Muscle layer of duodenum (tissue), 2 donors: ENCODE data around the gene LIMS4.
"Not testable (repeated sequence)": the region's sequence is repeated elsewhere in the genome, so short reads cannot be mapped to it uniquely, and the experiment has no call there.

ENCODE experiments used
- H3K27ac ChIP-seq: one replicate; pipeline ENCODE4 v1.7.0; 2013; ENCODE audit warnings: mild to moderate bottlenecking, low read length
- H3K27me3 ChIP-seq: one replicate; pipeline ENCODE4 v1.7.0; 2013; ENCODE audit warnings: low read depth, mild to moderate bottlenecking, control low read depth, low read length
- H3K36me3 ChIP-seq, 2 donors: one replicate each; pipeline ENCODE4 v1.7.0; 2013; ENCODE audit warnings: low read length in 2 of 2, control low read depth in 1 of 2, mild to moderate bottlenecking in 1 of 2; ENCODE audit not compliant: insufficient read depth in 2 of 2, control insufficient read depth in 1 of 2
- H3K4me1 ChIP-seq, 2 donors: one replicate each; pipeline ENCODE4 v1.7.0; 2013; ENCODE audit warnings: low read length in 2 of 2, mild to moderate bottlenecking in 2 of 2, control low read depth in 1 of 2, moderate library complexity in 1 of 2; ENCODE audit not compliant: insufficient read depth in 2 of 2, control insufficient read depth in 1 of 2
- H3K4me3 ChIP-seq, 2 donors: one replicate each; pipeline ENCODE4 v1.7.0; 2013; ENCODE audit warnings: low read length in 2 of 2, low read depth in 1 of 2, mild to moderate bottlenecking in 1 of 2
- H3K9me3 ChIP-seq, 2 donors: one replicate each; pipeline ENCODE4 v1.7.0; 2013; ENCODE audit warnings: low read length in 2 of 2, control low read depth in 1 of 2, mild to moderate bottlenecking in 1 of 2; ENCODE audit not compliant: control insufficient read depth in 1 of 2
- donor health status: healthy.

The LIMS4 gene, protein sequence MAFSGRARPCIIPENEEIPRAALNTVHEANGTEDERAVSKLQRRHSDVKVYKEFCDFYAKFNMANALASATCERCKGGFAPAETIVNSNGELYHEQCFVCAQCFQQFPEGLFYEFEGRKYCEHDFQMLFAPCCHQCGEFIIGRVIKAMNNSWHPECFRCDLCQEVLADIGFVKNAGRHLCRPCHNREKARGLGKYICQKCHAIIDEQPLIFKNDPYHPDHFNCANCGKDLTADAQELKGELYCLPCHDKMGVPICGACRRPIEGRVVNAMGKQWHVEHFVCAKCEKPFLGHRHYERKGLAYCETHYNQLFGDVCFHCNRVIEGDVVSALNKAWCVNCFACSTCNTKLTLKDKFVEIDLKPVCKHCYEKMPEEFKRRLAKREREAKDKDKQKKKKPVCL

DNA sequence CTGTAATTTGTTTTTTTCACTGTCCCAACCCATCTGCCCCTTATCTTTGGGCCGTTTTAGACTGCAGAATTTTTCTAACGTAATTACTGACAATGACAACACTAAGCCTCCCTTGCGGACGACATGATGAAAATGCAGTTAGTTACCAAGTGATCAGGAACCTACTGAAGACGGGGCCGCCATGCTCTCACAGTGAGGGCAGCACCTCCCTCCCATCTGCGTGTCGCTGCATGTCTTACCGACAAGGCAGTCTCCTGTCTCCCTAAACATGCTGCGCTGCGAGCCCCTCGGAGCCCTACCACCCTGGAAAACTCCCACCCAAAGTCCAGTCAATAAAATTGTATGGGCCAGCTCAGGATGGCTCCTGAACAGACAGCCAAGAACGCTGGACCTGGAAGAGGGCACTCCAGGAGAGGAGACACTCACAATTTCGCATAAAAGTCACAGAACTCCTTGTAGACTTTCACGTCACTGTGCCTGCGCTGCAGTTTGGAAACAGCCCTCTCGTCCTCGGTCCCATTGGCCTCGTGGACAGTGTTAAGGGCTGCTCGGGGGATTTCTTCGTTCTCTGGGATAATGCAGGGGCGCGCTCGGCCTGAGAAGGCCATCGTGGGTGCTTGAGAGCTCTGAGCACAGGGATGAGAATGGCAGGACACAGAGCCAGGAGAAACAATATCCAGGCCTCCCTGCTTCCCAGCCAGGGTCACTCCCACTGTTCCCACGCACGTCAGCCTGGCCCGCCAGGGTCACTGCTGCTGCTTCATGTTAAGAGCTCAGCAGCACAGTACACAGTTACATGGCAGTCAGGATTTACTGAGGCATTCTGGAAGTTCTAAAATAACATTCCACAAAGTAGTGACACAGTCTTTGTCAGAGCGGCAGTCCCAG lies at the start of gene LIMS4:
Gene LIMS4 (minus strand): TSS at position 646 of the 888 bp plus-strand sequence. CDS start 38 bp downstream, at position 608.
- H3K9me3 ChIP-seq, H3K36me3 ChIP-seq, H3K27ac ChIP-seq, H3K4me1 ChIP-seq, H3K4me3 ChIP-seq, H3K27me3 ChIP-seq: not testable (repeated sequence)

DNA sequence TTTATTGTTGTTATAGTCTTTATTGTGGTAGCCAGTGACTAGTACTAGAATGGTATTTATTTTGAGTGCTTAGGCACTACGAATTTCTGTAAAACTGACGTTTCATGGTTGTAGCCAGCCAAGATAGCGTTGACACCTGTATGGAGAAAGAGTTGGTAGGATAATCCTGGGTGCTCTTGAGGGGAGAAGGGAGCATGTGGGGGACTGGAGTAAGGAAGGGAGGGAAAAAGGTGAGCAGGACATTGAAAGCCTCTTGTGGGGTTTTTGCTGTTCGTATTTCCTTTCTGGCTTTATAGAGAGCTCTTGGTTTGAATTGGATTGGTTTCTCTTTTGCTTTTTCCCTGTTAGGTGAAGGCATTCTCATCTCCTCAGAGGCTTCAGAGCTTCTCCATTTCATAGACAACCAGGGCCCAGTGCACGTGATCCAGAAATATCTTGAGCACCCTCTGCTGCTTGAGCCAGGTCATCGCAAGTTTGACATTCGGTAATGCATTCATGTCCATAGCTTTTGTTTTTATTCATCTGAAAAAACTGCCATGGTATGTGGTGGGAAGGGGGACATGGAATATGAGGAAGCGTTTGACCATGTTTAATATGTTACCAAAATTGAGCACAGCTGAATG lies 27.2 kb upstream of the LIMS4 start:
- not testable (repeated sequence) for H3K36me3 ChIP-seq, H3K4me3 ChIP-seq, H3K4me1 ChIP-seq, H3K27me3 ChIP-seq, H3K27ac ChIP-seq, H3K9me3 ChIP-seq

DNA sequence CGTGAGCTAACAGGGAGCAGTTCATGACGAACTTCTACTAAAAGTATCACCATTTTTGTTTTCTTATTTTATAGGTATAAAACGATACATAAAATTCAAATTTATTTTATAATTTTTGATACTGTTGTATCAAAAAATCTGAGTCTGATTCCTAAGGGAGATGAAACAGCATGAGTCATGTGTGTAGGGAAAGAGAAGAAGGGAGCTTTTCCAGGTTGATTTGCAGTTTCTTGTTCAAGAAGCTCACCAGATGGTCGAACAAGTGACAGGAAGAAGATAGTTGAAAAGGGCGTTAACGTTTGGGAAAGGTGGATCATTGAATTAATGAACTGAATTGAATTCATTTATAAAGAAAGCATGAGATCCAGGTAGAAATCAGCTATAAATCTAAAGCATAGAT lies 23.4 kb upstream of the LIMS4 start:
- not testable (repeated sequence) for H3K9me3 ChIP-seq, H3K4me3 ChIP-seq, H3K36me3 ChIP-seq, H3K4me1 ChIP-seq, H3K27ac ChIP-seq, H3K27me3 ChIP-seq

DNA sequence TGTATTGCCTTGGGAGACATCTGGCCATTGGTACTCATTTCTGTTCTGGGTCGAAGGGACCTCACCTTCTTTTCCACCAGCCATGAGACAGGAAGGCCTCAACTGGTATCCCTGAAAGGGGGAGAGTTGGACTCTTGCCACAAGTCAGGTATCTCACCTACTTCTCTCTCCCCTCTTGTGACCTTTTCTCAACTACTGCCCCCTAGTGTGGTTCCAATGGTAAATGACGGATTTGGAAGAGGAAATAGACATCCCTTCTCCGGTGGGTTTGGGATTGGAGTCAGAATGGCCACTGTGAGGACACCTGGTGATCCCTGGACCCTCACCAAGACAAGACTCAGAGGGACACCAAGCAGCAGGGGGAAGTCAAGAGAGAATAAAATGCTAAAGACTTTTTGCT lies 21.9 kb upstream of the LIMS4 start:
- H3K4me3 ChIP-seq, result not testable (repeated sequence)

DNA sequence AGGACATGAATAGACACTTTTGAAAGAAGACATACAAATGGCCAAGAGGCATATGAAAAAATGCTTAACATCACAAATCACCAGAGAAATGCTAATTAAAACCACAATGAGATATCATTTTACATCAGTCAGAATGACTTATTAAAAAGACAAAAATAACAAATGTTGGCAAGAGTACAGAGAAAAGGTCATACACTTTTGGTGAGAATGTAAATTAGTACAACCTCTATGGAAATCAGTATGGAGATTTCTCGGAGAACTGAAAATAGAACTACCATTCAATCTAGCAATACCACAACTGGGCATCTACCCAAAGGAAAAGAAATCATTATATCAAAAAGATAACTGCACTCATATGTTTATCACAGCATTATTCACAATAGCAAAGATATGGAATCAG lies 16.4 kb upstream of the LIMS4 start:
- H3K9me3 ChIP-seq, H3K27me3 ChIP-seq, H3K4me1 ChIP-seq, H3K4me3 ChIP-seq, H3K27ac ChIP-seq, H3K36me3 ChIP-seq: not testable (repeated sequence)

More for the DNA sequence above, 21.9 kb upstream of the LIMS4 start:
- H3K27me3 ChIP-seq, H3K9me3 ChIP-seq, H3K36me3 ChIP-seq, H3K4me1 ChIP-seq, H3K27ac ChIP-seq: not testable (repeated sequence)

DNA sequence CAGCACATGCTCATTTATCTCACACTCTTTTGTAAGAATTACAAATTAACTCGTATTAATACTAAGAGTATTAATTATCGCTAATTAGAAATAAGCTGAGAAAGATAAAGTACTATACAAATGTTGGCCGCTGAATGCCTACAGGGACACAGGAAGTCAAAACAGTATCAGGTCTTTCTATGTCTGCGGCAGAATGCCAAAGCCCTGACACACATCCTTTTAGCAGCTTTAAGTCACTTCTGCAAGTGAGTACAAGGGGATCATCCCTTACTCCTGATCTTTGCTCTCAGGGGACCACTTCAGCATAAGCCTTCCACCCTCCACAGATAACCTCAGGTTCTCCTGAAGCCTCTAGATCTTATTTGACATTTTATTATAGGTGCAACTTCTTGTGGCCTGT lies 10.1 kb upstream of the LIMS4 start:
- H3K27ac ChIP-seq, H3K4me1 ChIP-seq, H3K27me3 ChIP-seq, H3K4me3 ChIP-seq, H3K9me3 ChIP-seq, H3K36me3 ChIP-seq: not testable (repeated sequence)

DNA sequence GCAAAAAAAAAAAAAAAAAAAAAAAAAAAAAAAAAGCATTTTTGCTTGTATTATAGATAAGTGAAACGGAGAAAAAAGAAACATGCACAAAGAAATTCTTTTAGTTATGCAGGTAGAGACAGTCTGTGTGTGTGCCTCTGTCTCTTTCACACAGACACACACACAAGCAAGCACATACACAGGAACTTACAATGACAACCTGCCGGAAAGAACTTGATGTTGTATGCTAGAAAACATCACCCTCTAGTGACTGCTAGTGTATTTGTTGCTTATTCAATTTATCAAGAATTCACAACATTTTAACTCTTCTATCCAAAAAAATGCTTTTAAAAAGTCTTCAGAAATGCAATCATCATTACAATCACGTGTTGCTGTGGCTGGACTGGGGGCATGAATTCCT lies 8.6 kb upstream of the LIMS4 start:
- not testable (repeated sequence) for H3K9me3 ChIP-seq, H3K4me3 ChIP-seq, H3K36me3 ChIP-seq, H3K27ac ChIP-seq, H3K27me3 ChIP-seq, H3K4me1 ChIP-seq

DNA sequence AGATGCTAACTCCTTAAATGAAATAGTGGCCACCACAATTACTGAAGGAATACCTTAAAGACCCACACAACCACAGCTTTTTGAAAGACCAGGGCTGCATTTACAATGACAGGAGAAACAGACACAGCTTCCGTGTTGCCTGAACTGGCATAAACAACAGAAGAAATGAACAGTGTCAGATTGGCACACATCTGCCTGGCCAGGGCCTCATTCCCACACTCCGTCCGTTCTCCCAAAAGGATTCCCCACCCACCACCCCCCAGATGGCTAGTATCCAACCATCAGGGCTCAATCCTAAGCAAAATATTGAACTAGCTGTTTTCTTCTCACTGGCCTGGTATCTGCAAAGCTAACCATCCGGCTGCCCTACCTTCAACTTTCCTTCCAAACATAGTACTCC lies 7.5 kb upstream of the LIMS4 start:
- H3K27ac ChIP-seq, result not testable (repeated sequence)

DNA sequence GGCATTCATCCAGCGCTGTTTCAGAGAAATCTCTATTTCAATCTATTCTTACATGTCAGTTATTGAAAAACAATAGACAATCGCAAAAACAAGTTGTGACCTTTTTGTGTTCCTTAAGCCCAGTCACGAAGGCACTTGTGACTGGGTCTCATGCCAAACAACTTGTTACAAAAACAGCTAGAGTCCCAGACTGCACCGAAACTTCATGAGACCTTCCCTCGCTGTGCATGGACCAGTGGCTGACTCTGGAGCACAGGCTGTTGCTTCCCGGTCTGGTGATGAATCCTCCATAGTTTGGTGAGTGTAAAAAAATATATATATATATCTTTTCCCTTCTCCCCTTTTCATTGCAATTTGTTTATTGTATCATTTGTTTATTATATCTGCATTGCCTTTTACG lies 4.8 kb upstream of the LIMS4 start:
- H3K27ac ChIP-seq, H3K9me3 ChIP-seq, H3K36me3 ChIP-seq, H3K4me1 ChIP-seq, H3K27me3 ChIP-seq, H3K4me3 ChIP-seq: not testable (repeated sequence)

More for the DNA sequence above, 7.5 kb upstream of the LIMS4 start:
- not testable (repeated sequence) for H3K4me3 ChIP-seq, H3K27me3 ChIP-seq, H3K9me3 ChIP-seq, H3K4me1 ChIP-seq, H3K36me3 ChIP-seq

DNA sequence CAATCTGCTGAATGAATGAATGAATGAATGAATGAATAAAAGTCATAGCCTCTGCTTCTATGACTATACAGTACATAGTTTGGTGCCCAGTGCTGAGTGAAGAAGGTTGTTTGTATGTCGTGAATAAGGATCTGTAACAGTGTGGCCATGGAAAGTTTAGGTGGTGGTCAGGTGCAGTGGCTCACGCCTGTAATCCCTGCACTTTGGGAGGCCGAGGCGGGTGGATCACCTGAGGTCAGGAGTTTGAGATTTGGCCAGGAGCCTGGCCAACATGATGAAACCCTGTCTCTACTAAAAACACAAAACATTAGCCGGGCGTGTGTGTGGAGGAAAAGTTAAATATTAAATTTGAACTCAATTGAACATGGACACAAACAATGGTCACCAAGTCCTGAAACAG lies 4.3 kb upstream of the LIMS4 start:
- H3K4me3 ChIP-seq, H3K4me1 ChIP-seq, H3K27me3 ChIP-seq, H3K9me3 ChIP-seq, H3K36me3 ChIP-seq, H3K27ac ChIP-seq: not testable (repeated sequence)

DNA sequence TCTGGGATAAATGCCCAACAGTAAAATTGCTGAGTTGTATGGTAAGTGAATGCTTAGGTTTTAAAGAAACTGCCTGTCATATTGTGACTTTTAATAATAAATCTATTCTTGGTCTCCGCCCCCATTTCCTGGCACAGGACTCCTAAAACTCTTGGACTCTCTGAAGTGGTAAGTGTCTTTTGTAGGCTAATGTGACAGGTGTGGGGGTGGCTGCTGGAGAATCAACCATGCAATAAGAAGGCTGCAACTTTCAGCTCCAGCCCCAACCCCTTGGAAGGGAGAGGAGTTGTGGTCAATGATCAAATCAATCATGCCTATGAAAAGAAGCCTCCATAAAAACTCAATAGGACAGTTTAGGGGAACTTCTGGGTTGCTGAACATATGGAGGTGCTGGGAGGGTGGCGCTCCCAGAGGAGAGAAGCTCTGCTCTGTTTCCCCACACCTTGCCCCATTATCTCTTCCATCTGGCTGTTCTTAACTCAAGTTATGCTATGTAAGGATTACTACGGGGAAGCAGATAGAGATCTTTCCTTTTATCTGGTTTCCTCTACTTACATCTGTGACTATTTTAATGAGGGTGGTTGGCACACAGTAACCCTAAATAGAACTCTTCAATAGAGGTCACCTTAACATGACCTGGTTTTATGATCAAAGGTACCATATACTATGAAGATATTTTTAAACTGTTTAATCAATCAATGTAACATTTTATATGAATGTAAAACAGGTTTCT lies 3.2 kb upstream of the LIMS4 start:
- H3K4me3 ChIP-seq, H3K27me3 ChIP-seq, H3K27ac ChIP-seq, H3K36me3 ChIP-seq, H3K4me1 ChIP-seq, H3K9me3 ChIP-seq: not testable (repeated sequence)
